Heart right ventricle (tissue), 16 donors: Measurements from ENCODE around the gene OR13J1. TPM values are rescaled to one million over a fixed set of nuclear protein-coding genes. Genes with fewer than 3 reads are reported as not detected.

ENCODE experiments used
- ATAC-seq, 8 donors: fragments of 200-7000 bp; cut with Tn5 transposase; one replicate each; pipeline ENCODE4 v1.9.1; 2020; ENCODE audit warnings: mild to moderate bottlenecking in 8 of 8, moderate library complexity in 8 of 8, moderate number of reproducible peaks in 1 of 8
- DNase-seq, 2 donors: peaks; one replicate each; pipeline ENCODE4 v3.0.0-alpha.2; 2020
- H3K27ac ChIP-seq, 10 donors: fragments of 200-600 bp; sonication (generic) in 2 of 10; one replicate each; pipeline versions ENCODE4 v1.5.0 to v1.8.0; 2020 to 2022; ENCODE audit warnings: mild to moderate bottlenecking in 3 of 10
- H3K27me3 ChIP-seq, 7 donors: fragments of 200-600 bp; one replicate each; pipeline ENCODE4 v1.8.0; 2021 to 2022; ENCODE audit warnings: mild to moderate bottlenecking in 2 of 7
- H3K36me3 ChIP-seq, 9 donors: fragments of 200-600 bp; sonication (generic) in 1 of 9; one replicate each; pipeline versions ENCODE4 v1.5.0 to v1.8.0; 2020 to 2022; ENCODE audit warnings: mild to moderate bottlenecking in 2 of 9
- H3K4me1 ChIP-seq, 9 donors: fragments of 200-600 bp; sonication (generic) in 1 of 9; one replicate each; pipeline versions ENCODE4 v1.5.0 to v1.8.0; 2020 to 2022; ENCODE audit warnings: mild to moderate bottlenecking in 4 of 9
- H3K4me3 ChIP-seq, 10 donors: fragments of 200-600 bp; sonication (generic) in 2 of 10; one replicate each; pipeline versions ENCODE4 v1.5.0 to v1.8.0; 2020 to 2022; ENCODE audit warnings: mild to moderate bottlenecking in 7 of 10, moderate library complexity in 2 of 10
- H3K9me3 ChIP-seq, 11 donors: fragments of 200-600 bp in 10 of 11; sonication (generic) in 2 of 11; one replicate each; pipeline versions ENCODE4 v1.5.0 to v1.8.0; 2013 to 2022; ENCODE audit warnings: mild to moderate bottlenecking in 2 of 11, control low read depth in 1 of 11, moderate library complexity in 1 of 11
- CTCF ChIP-seq, 9 donors: fragments of 200-600 bp; sonication (generic) in 2 of 9; IDR thresholded peaks; one replicate each; pipeline versions ENCODE4 v1.5.0 to v1.8.0; 2021 to 2022; ENCODE audit warnings: antibody characterized with exemption in 9 of 9, mild to moderate bottlenecking in 5 of 9, moderate library complexity in 1 of 9
- WGBS, 2 donors: extraction: QIAGEN DNeasy Blood & Tissue Kit; methylation state at CpG; one replicate each; pipeline ENCODE4 v1.1.7; 2013; ENCODE audit warnings: inconsistent platforms in 1 of 2; 5-methylcytosine and 5-hydroxymethylcytosine counted together
- intact Hi-C, 10 donors: fragments of 100-400 bp; cut with DNase I; formaldehyde crosslinking; loops; one replicate each; pipeline versions ENCODE4 v1.11.1 to v1.14.2; 2022
- long read RNA-seq, 3 donors: library from polyadenylated mRNA; unstranded; transcript quantifications; one replicate each; pipeline ENCODE4 v2.0.0, GENCODE V29; 2020 to 2021
- polyA plus RNA-seq, 2 donors: library from polyadenylated mRNA; stranded (reverse); fragments of 200-250 nt; gene quantifications; one replicate each; pipeline ENCODE4 v1.2.3, GENCODE V29; 2013
- total RNA-seq, 10 donors: library from RNA; stranded (reverse); fragmentation: NEBNext Ultra II Directional in 3 of 10; extraction: Animal tissue kit (Norgen Biotek cat#: 25700) in 3 of 10; gene quantifications; one replicate each; pipeline versions ENCODE4 v1.2.1 to v1.2.4, GENCODE V29; 2021 to 2023
- donor health status: Arrhythmogenic right ventricular cardiomyopathy.
- donor health status: ischemic (EF 13 %, LVEDD 7.1; RV severe dilation, severe dysfunction).
- donor health status: healthy with polysubstance abuse.
- donor health status: DM: no; HTN: yes; CAD: no.
- donor health status: DM: no; HTN: no; CAD: no.
- donor health status: ischemic (EF 25% LVEDD 6.9; RV normal size, moderate dysfunction).
- donor health status: ischemic (EF 25% LVEDD 5.7; RV mildly dilated, moderate dysfunction).
- donor health status: healthy.
- donor health status: DM: yes; HTN: yes; CAD: no.
- donor health status: Ischemic cardiomyopathy.
- donor health status: ischemic (EF 35%, LVEDD 5.7; RV mildly dilated, moderate dysfunction).
- donor health status: nonischemic (EF 11% LVEDD 7.7; RV severe dilation, severe dysfunction).
- donor health status: DM: yes; HTN: yes; CAD: no.
- donor health status: PGD.
- donor health status: ischemic (EF 29% LVEDD 5.4; RV normal size, mild dysfunction).
- donor health status: nonischemic (EF 23%, LVEDD 6.1; RV moderate dilation, normal function).

OR13J1 gene
- not detected for total RNA-seq
- not detected for polyA plus RNA-seq
- long read RNA-seq, donor 1: 0 reads
- long read RNA-seq, donor 2: 0 reads
- long read RNA-seq, donor 3: 0 reads

GRCh38 chr9:35870351-35870923, at the start of gene OR13J1:
Gene OR13J1, minus strand, starts transcription at chr9:35870401. Its CDS starts 0 bp downstream, at chr9:35870401.
- intact Hi-C loops: loop anchor here in 1 of 10 donors (5.0 kb wide), 1 partner anchor 38 kb away; no protein-coding TSS in a partner anchor
- H3K27me3 ChIP-seq: peaks cover 0 to 26% (median 0%) of the 10 kb centered on the region in 7 donors
- peaks cover 0 to 4% (median 0%) of the 10 kb centered on the region in 9 donors for H3K4me1 ChIP-seq
- peaks cover 0 to 4% (median 0%) of the 10 kb centered on the region in 11 donors for H3K9me3 ChIP-seq
- no peak for TF ChIP-seq CTCF (IDR thresholded peaks at IDR 0.05)
- H3K36me3 ChIP-seq: no peaks in the 10 kb centered on the region
- 89 to 92% methylated on average over 8 of the region's 8 CpGs for WGBS, 2 donors
- no peak within 1 kb of the TSS for H3K4me3 ChIP-seq
- no peak within 1 kb of the TSS for H3K27ac ChIP-seq
- DNase-seq: no peak
- no peak for ATAC-seq

- ATAC-seq (peak in 2 of 8 donors; percentile 46 to 62), DNase-seq (no peak)
- H3K27me3 ChIP-seq: no peaks in the 10 kb centered on the region
- H3K36me3 ChIP-seq: no peaks in the 10 kb centered on the region
- intact Hi-C loops: no loop called here
- WGBS, 2 donors: 62 to 69% methylated on average over 3 of the region's 3 CpGs
- no peak for TF ChIP-seq CTCF (IDR thresholded peaks at IDR 0.05)
- no peak overlapping the region for H3K4me3 ChIP-seq
- no peaks in the 10 kb centered on the region for H3K9me3 ChIP-seq
- H3K4me1 ChIP-seq: peaks cover 16 to 94% (median 58%) of the 10 kb centered on the region in 9 donors
- peak overlapping the region; percentile 64 to 90 (median 78) for H3K27ac ChIP-seq
These were observed 49.2 kb upstream of the OR13J1 start for GRCh38 chr9:35919212-35920008.

GRCh38 chr9:35918780-35919179, 48.6 kb upstream of the OR13J1 start:
- Histone ChIP-seq H3K27ac (peak overlapping the region; percentile 53 to 90 (median 78)), H3K9me3 (no peaks in the 10 kb centered on the region), H3K4me3 (no peak overlapping the region), H3K4me1 (peaks cover 17 to 92% (median 56%) of the 10 kb centered on the region in 9 donors), H3K36me3 (no peaks in the 10 kb centered on the region), H3K27me3 (no peaks in the 10 kb centered on the region)
- intact Hi-C loops: no loop called here
- DNase-seq (no peak), ATAC-seq (no peak)
- TF ChIP-seq CTCF (IDR thresholded peaks at IDR 0.05): no peak
- 73% methylated on average over 3 of the region's 3 CpGs for WGBS, 2 donors

GRCh38 chr9:35917261-35917660, 47.1 kb upstream of the OR13J1 start:
- WGBS, 2 donors: 59 to 85% methylated on average over 4 of the region's 4 CpGs
- no peaks in the 10 kb centered on the region for H3K36me3 ChIP-seq
- H3K4me1 ChIP-seq: peaks cover 17 to 85% (median 56%) of the 10 kb centered on the region in 9 donors
- no peak for TF ChIP-seq CTCF (IDR thresholded peaks at IDR 0.05)
- no peak for DNase-seq
- H3K27ac ChIP-seq: peak overlapping the region; percentile 64 to 90 (median 78)
- intact Hi-C loops: no loop called here
- ATAC-seq: peak in 1 of 8 donors; percentile 13
- no peaks in the 10 kb centered on the region for H3K9me3 ChIP-seq
- H3K27me3 ChIP-seq: no peaks in the 10 kb centered on the region
- H3K4me3 ChIP-seq: no peak overlapping the region
